GM21381 (cell line): Measurements from ENCODE around the gene RAB35.
"Not testable (repeated sequence)": the region's sequence is repeated elsewhere in the genome, so short reads cannot be mapped to it uniquely, and the experiment has no call there.

Experiments
- ATAC-seq: cut with Tn5 transposase; IDR thresholded peaks from one replicate; pipeline ENCODE4 v1.9.1; 2021; ENCODE audit warnings: mild to moderate bottlenecking, moderate library complexity; ENCODE audit not compliant: unreplicated experiment

The RAB35 gene

GRCh38 chr12:120064054-120064940, 52.3 kb downstream of the RAB35 start:
- no peak for ATAC-seq

GRCh38 chr12:120062976-120063579, 53.5 kb downstream of the RAB35 start:
- ATAC-seq: no peak

DNA sequence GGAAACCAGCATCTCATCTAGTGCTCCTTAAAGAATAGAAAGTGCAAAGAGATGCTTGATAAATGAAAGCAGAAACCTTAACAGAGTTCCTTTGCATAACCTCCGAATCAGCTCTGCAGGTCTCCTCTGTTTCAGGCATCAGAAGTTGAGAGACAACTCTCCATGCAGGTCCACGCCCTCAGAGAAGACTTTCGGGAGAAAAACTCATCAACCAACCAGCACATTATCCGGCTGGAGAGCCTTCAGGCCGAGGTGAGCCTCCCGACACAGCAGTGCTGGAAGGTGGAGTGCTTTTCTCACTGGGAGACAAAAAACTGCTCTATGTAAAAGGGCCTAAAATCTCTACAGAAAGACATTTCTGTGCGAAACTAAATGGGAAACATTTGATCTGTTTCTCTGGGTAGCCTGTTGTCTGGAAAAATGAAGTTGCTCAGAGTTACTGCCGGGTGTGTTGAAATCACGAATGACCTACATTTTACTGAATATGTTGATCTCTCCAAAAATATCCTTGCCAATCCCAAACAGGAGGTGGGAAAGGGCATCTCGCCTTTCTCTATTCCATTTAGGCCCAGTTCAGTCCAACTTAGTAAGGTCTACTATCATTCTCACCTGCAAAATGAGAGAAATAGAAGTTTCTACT, 54.9 kb downstream of the RAB35 start:
- ATAC-seq: no peak

DNA sequence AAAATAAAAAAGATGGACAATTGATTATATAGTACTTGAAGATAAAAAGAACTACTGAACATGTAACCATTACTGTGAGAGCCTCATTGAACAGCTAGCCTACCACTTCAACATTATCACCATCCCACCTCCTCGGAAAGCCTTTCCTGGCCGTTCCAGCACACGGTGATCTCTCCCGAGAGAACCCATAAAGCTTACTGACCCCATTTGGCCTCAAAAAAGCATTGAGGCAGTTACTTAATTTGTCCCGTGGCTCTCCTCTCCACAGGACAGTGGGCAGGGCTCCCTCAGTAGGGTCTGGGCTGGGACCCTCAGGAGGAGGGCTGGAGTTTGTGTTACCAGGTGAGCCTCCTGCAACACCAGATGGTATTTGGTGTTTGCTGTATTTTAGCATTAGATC, 55.8 kb downstream of the RAB35 start:
- ATAC-seq: no peak

DNA sequence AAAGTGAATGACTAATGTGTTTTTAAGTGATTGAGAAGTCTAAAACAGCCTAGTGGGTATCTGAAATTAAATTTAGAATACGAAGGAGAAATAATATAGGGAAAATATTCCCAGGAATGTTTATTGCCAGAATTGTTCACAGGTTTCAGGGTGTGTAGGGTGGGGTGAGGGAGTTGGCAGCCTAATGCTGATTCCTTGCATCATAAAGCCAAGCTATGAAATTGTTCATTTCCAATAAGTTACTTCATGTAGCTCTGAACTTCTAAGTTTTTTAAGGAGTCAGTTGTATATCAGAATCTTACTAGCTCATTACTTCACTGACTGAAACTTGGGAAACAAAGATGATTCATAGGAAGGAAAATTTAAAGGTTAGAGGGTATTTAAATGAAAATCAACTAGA, 56.4 kb downstream of the RAB35 start:
- no peak for ATAC-seq

GRCh38 chr12:120056739-120057138, 59.8 kb downstream of the RAB35 start:
- ATAC-seq: no peak

- ATAC-seq: no peak
Observed at GRCh38 chr12:120055231-120056000, 61.1 kb downstream of the RAB35 start.

GRCh38 chr12:120054293-120054692, 62.3 kb downstream of the RAB35 start:
- no peak for ATAC-seq

- ATAC-seq: no peak
Observed at GRCh38 chr12:120051535-120051934, 65.0 kb downstream of the RAB35 start.

- ATAC-seq: no peak
Observed at GRCh38 chr12:120049426-120049825, 67.1 kb downstream of the RAB35 start.

DNA sequence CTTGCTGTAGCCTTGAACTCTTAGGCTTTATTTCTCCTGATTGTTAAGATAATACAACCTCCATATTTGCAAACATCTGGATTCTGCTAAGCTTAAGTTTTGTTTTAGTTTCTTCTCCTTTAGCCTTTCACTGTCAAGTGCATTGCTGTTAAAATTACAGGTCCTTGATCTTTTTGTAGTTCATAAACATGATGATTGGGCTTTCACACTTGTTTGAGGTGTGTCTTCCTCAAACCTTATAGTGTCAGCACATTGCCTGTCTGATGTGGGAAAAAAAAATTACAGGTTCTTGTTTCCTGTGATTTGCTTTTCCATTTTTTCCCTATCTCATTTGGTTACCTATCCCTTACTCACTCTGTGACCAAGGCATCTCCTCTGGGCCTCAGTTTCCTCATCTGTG, 68.3 kb downstream of the RAB35 start:
- ATAC-seq: no peak

- ATAC-seq: no peak
Observed at GRCh38 chr12:120047072-120047471, 69.5 kb downstream of the RAB35 start.

DNA sequence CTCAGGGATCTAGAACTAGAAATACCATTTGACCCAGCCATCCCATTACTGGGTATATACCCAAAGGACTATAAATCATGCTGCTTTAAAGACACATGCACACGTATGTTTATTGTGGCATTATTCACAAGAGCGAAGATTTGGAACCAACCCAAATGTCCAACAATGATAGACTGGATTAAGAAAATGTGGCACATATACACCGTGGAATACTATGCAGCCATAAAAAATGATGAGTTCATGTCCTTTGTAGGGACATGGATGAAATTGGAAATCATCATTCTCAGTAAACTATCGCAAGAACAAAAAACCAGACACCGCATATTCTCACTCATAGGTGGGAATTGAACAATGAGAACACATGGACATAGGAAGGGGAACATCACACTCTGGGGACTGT, 71.2 kb downstream of the RAB35 start:
- ATAC-seq: not testable (repeated sequence)
